Liver (tissue), 3 donors: ENCODE data around the gene WDFY3.

ENCODE experiments used
- EGR1 ChIP-seq, 2 donors: IDR thresholded peaks; 2 replicates each; pipeline ENCODE4 v1.6.1; 2016 to 2018; ENCODE audit warnings: antibody characterized with exemption in 2 of 2, low read depth in 2 of 2
- GABPA ChIP-seq, 2 donors: IDR thresholded peaks in 1 of 2; conservative IDR thresholded peaks in 1 of 2; 2 replicates each; pipeline ENCODE4 v1.6.1; 2016; ENCODE audit warnings: antibody characterized with exemption in 2 of 2, mild to moderate bottlenecking in 1 of 2, moderate library complexity in 1 of 2
- HNF4G ChIP-seq: IDR thresholded peaks from 2 replicates; pipeline ENCODE4 v1.6.1; 2016; ENCODE audit warnings: antibody characterized with exemption
- JUND ChIP-seq, 2 donors: IDR thresholded peaks; 2 replicates each; pipeline ENCODE4 v1.6.1; 2016; ENCODE audit warnings: antibody characterized with exemption in 2 of 2
- MAX ChIP-seq: IDR thresholded peaks from 2 replicates; pipeline ENCODE4 v1.6.1; 2016; ENCODE audit warnings: antibody characterized with exemption
- RAD21 ChIP-seq, 2 donors: IDR thresholded peaks; 2 replicates each; pipeline ENCODE4 v1.6.1; 2016; ENCODE audit warnings: antibody characterized with exemption in 2 of 2, mild to moderate bottlenecking in 2 of 2
- REST ChIP-seq: IDR thresholded peaks from 2 replicates; pipeline ENCODE4 v1.6.1; 2016; ENCODE audit warnings: antibody characterized with exemption, mild to moderate bottlenecking
- RXRA ChIP-seq, 2 donors: IDR thresholded peaks; 2 replicates each; pipeline ENCODE4 v1.6.1; 2017 to 2018; ENCODE audit warnings: antibody characterized with exemption in 2 of 2, mild to moderate bottlenecking in 1 of 2
- SP1 ChIP-seq: IDR thresholded peaks from 2 replicates; pipeline ENCODE4 v1.6.1; 2018; ENCODE audit warnings: antibody characterized with exemption, mild to moderate bottlenecking
- TAF1 ChIP-seq: conservative IDR thresholded peaks from 2 replicates; pipeline ENCODE4 v1.6.1; 2016; ENCODE audit warnings: antibody characterized with exemption, mild to moderate bottlenecking
- YY1 ChIP-seq: IDR thresholded peaks from 2 replicates; pipeline ENCODE4 v1.6.1; 2016; ENCODE audit warnings: antibody characterized with exemption, mild to moderate bottlenecking
- TF ChIP-seq, protein P1 (sequence below): fragments of 150-350 bp; IDR thresholded peaks from 2 replicates; pipeline ENCODE4 v1.5.1; 2017; ENCODE audit warnings: improper control_type of control experiment, low read depth, low read length; ENCODE audit not compliant: missing input control
- TF ChIP-seq, protein P2 (sequence below): IDR thresholded peaks from 2 replicates; pipeline ENCODE4 v1.6.1; 2016; ENCODE audit warnings: antibody characterized with exemption
- TF ChIP-seq, protein P3 (sequence below): IDR thresholded peaks from 2 replicates; pipeline ENCODE4 v1.6.1; 2016; ENCODE audit warnings: antibody characterized with exemption
- donor health status: healthy.
- donor health status: healthy.

GRCh38 chr4:84688605-84689004, 277.9 kb downstream of the WDFY3 start:
- TF ChIP-seq, protein P1, sequence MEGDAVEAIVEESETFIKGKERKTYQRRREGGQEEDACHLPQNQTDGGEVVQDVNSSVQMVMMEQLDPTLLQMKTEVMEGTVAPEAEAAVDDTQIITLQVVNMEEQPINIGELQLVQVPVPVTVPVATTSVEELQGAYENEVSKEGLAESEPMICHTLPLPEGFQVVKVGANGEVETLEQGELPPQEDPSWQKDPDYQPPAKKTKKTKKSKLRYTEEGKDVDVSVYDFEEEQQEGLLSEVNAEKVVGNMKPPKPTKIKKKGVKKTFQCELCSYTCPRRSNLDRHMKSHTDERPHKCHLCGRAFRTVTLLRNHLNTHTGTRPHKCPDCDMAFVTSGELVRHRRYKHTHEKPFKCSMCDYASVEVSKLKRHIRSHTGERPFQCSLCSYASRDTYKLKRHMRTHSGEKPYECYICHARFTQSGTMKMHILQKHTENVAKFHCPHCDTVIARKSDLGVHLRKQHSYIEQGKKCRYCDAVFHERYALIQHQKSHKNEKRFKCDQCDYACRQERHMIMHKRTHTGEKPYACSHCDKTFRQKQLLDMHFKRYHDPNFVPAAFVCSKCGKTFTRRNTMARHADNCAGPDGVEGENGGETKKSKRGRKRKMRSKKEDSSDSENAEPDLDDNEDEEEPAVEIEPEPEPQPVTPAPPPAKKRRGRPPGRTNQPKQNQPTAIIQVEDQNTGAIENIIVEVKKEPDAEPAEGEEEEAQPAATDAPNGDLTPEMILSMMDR, result no peak
- TF ChIP-seq GABPA (IDR thresholded peaks at IDR 0.05 in 1 of 2, conservative IDR thresholded peaks at IDR 0.05 in 1 of 2), result no peak
- no peak for TF ChIP-seq REST
- no peak for TF ChIP-seq SP1
- TF ChIP-seq TAF1, result no peak
- TF ChIP-seq EGR1 (IDR thresholded peaks at IDR 0.05; ENCODE audit: low read depth in 2 of 2), result no peak
- TF ChIP-seq, protein P2, sequence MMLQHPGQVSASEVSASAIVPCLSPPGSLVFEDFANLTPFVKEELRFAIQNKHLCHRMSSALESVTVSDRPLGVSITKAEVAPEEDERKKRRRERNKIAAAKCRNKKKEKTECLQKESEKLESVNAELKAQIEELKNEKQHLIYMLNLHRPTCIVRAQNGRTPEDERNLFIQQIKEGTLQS, result no peak
- TF ChIP-seq, protein P3, sequence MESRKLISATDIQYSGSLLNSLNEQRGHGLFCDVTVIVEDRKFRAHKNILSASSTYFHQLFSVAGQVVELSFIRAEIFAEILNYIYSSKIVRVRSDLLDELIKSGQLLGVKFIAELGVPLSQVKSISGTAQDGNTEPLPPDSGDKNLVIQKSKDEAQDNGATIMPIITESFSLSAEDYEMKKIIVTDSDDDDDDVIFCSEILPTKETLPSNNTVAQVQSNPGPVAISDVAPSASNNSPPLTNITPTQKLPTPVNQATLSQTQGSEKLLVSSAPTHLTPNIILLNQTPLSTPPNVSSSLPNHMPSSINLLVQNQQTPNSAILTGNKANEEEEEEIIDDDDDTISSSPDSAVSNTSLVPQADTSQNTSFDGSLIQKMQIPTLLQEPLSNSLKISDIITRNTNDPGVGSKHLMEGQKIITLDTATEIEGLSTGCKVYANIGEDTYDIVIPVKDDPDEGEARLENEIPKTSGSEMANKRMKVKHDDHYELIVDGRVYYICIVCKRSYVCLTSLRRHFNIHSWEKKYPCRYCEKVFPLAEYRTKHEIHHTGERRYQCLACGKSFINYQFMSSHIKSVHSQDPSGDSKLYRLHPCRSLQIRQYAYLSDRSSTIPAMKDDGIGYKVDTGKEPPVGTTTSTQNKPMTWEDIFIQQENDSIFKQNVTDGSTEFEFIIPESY, result no peak
- no peak for TF ChIP-seq RAD21 (IDR thresholded peaks at IDR 0.05)
- TF ChIP-seq MAX, result no peak
- TF ChIP-seq JUND (IDR thresholded peaks at IDR 0.05), result no peak
- TF ChIP-seq HNF4G, result no peak
- no peak for TF ChIP-seq YY1
- TF ChIP-seq RXRA (IDR thresholded peaks at IDR 0.05), result no peak
